Ovary (tissue), 9 donors: Measurements from ENCODE around the gene ZMYND8. TPM values are rescaled to one million over a fixed set of nuclear protein-coding genes. Genes with fewer than 3 reads are reported as not detected.

Experiments
- DNase-seq, 5 donors: peaks; one replicate each; pipeline ENCODE4 v3.0.0-alpha.2; 2019 to 2020
- H3K27ac ChIP-seq, 2 donors: fragments of 200-600 bp; one replicate each; pipeline versions ENCODE4 v1.5.1 to v1.8.0; 2019 to 2022
- H3K27me3 ChIP-seq: fragments of 200-600 bp; one replicate; pipeline ENCODE4 v1.8.0; 2022
- H3K36me3 ChIP-seq: fragments of 200-600 bp; sonication (generic); one replicate; pipeline ENCODE4 v1.5.1; 2019
- H3K4me1 ChIP-seq: one replicate; pipeline ENCODE4 v1.8.1; 2013; ENCODE audit warnings: mild to moderate bottlenecking, moderate library complexity; ENCODE audit not compliant: insufficient read depth
- H3K4me3 ChIP-seq: fragments of 200-600 bp; sonication (generic); one replicate; pipeline ENCODE4 v1.5.1; 2017
- H3K9me3 ChIP-seq, 2 donors: fragments of 200-600 bp in 1 of 2; sonication (generic) in 1 of 2; one replicate each; pipeline versions ENCODE4 v1.5.1 to v1.8.1; 2013 to 2019; ENCODE audit warnings: mild to moderate bottlenecking in 1 of 2, moderate library complexity in 1 of 2
- EP300 ChIP-seq: sonication (generic); formaldehyde crosslinking; IDR thresholded peaks from one replicate; pipeline ENCODE4 v1.6.1; 2017; ENCODE audit warnings: antibody characterized with exemption
- POLR2A ChIP-seq: fragments of 450-650 bp; IDR thresholded peaks from one replicate; pipeline ENCODE4 v1.6.1; 2017; ENCODE audit warnings: antibody characterized with exemption, mild to moderate bottlenecking, moderate library complexity
- WGBS, 3 donors: extraction: QIAGEN DNeasy Blood & Tissue Kit in 1 of 3; methylation state at CpG; one replicate each; pipeline versions ENCODE4 v1.1.5 to v1.1.7; 2013 to 2017; 5-methylcytosine and 5-hydroxymethylcytosine counted together
- intact Hi-C, 4 donors: fragments of 100-400 bp; cut with DNase I; formaldehyde crosslinking; loops; one replicate each; pipeline versions ENCODE4 v1.11.0 to v1.15.1; 2022 to 2023
- polyA plus RNA-seq, 2 donors: library from polyadenylated mRNA; stranded (reverse); fragments of 200-250 nt in 1 of 2; fragments of 350-450 nt in 1 of 2; fragmentation: Illumina TruSeq in 1 of 2; extraction: RNeasy Lipid Tissue Mini Kit (QIAGEN cat#74804) in 1 of 2; gene quantifications; one replicate each; pipeline ENCODE4 v1.2.3, GENCODE V29; 2013 to 2014
- total RNA-seq, 7 donors: library from RNA; depleted of rRNA in 2 of 7; stranded (reverse); fragments of >200 nt in 2 of 7; fragmentation: NEBNext Ultra II Directional in 3 of 7; extraction: Animal tissue kit (Norgen Biotek cat#: 25700) in 3 of 7; gene quantifications; one replicate each; pipeline versions ENCODE4 v1.1.0 to v1.2.4, GENCODE V29; 2016 to 2023
- TF ChIP-seq, protein P1 (sequence below), 3 donors: fragments of 450-650 bp in 2 of 3; fragments of 200-600 bp in 1 of 3; IDR thresholded peaks; one replicate each; pipeline versions ENCODE4 v1.5.1 to v1.8.0; 2016 to 2022; ENCODE audit warnings: antibody characterized with exemption in 3 of 3, mild to moderate bottlenecking in 1 of 3
- donor health status: DM: no; HTN: no; CAD: no; lungs with moderate emphysema.
- donor health status: DM: no; HTN: no; CAD: no.
- donor health status: Bipolar disorder and iron deficiency.
- donor health status: DM: yes; HTN: yes; CAD: no.
- donor health status: DM: no; HTN: no; CAD: no.
- donor health status: DM: yes; HTN: yes; CAD: no.

The ZMYND8 gene
- total and polyA plus RNA-seq, 9 donors: 8.3 to 40.7 (median 30.5) TPM

DNA sequence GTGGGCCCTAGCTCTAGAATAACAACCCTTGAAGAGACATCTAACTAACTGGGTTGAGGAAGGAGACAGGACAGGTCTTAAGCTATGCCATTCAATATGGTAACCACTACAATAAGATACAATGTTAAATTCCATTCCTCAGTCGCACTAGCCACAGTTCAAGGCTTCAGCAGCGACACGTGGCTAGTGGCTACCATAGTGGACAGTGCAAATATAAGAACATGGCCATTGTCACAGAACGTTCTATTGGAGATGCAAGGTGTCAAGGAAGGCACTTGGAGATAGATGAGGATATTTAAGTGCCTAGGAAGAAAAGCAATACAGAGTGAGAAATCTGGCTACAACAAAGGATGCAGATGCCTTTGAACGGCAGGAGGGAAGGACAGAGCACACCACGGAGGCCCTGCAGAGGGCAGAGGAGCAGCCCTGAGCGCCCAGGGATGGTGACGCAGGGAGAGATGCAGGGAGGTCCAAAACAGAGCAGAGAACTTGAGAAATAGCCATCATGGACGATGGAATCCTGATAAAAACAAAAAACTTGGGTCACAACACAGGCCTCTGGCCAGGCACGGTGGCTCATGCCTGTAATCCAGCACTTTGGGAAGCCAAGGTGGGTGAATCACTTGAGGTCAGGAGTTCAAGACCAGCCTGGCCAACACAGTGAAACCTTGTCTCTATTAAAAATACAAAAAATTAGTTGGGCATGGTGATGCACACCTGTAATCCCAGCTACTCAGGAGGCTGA is 140.7 kb downstream of the ZMYND8 start:
- WGBS, 3 donors: 87 to 90% (median 90%) methylated on average over 10 of the region's 10 CpGs
- Histone ChIP-seq H3K9me3 (no peaks in the 10 kb centered on the region), H3K4me3 (no peak overlapping the region), H3K27ac (no peak overlapping the region), H3K36me3 (no peaks in the 10 kb centered on the region), H3K4me1 (no peaks in the 10 kb centered on the region), H3K27me3 (no peaks in the 10 kb centered on the region)
- TF ChIP-seq, protein P1, sequence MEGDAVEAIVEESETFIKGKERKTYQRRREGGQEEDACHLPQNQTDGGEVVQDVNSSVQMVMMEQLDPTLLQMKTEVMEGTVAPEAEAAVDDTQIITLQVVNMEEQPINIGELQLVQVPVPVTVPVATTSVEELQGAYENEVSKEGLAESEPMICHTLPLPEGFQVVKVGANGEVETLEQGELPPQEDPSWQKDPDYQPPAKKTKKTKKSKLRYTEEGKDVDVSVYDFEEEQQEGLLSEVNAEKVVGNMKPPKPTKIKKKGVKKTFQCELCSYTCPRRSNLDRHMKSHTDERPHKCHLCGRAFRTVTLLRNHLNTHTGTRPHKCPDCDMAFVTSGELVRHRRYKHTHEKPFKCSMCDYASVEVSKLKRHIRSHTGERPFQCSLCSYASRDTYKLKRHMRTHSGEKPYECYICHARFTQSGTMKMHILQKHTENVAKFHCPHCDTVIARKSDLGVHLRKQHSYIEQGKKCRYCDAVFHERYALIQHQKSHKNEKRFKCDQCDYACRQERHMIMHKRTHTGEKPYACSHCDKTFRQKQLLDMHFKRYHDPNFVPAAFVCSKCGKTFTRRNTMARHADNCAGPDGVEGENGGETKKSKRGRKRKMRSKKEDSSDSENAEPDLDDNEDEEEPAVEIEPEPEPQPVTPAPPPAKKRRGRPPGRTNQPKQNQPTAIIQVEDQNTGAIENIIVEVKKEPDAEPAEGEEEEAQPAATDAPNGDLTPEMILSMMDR (IDR thresholded peaks at IDR 0.05): no peak
- TF ChIP-seq POLR2A: no peak
- TF ChIP-seq EP300: no peak
- DNase-seq: no peak
- intact Hi-C loops: no loop called here

DNA sequence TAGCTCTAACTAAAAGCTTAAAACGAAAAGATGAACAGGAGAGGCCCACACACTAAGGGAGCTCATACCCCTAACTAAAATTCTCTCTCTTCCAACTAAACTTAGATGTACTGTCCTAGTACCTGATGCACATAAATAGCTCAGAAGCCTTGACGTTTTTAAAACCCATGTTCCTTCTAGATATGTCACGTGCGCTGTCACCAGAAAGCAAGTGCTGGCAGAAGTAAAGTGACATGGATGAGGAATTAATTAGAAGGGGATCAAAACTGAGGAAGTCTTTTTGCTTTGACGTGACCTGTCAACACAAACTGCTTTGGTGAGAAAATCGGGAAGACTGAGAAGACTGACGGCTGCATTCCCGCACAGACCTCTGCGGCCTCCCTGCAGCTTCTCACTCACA is 142.5 kb downstream of the ZMYND8 start:
- H3K36me3 ChIP-seq: no peaks in the 10 kb centered on the region
- 94 to 96% (median 95%) methylated on average over 9 of the region's 9 CpGs for WGBS, 3 donors
- TF ChIP-seq, protein P1 (IDR thresholded peaks at IDR 0.05): no peak
- TF ChIP-seq POLR2A: no peak
- no peak for TF ChIP-seq EP300
- H3K9me3 ChIP-seq: no peaks in the 10 kb centered on the region
- H3K27ac ChIP-seq: no peak overlapping the region
- no peaks in the 10 kb centered on the region for H3K4me1 ChIP-seq
- intact Hi-C loops: no loop called here
- no peaks in the 10 kb centered on the region for H3K27me3 ChIP-seq
- DNase-seq: no peak
- no peak overlapping the region for H3K4me3 ChIP-seq

DNA sequence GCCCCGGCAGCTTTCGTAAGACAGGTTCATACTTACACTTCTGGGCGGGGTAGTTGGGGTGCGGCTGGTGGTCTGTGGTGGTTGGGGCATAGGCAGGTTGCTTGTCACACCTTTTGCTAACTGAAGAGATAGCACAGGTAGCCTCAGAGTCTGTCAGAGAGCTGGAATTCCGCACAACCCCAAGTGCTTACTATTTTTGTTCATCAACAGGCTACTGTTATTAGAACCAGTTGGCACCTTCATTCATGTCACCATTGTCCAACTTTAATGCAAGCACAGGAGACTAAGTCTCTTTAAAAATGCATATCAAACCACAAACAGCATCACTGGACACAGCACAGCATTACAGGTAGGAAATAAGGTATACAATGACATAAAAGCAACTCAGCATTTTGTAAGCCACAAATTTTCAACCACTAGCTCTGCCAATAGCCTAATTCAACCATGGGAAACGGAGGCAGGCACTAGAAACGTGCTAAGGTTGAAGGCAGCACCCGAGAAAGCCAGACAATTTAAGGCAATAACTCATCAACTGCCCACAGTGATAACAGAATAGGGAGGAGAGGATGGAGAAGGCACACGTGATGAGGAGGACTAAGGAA is 143.8 kb downstream of the ZMYND8 start:
- no peaks in the 10 kb centered on the region for H3K36me3 ChIP-seq
- intact Hi-C loops: no loop called here
- 86 to 92% (median 87%) methylated on average over 9 of the region's 9 CpGs for WGBS, 3 donors
- no peaks in the 10 kb centered on the region for H3K27me3 ChIP-seq
- no peak overlapping the region for H3K4me3 ChIP-seq
- no peaks in the 10 kb centered on the region for H3K9me3 ChIP-seq
- H3K27ac ChIP-seq: no peak overlapping the region
- DNase-seq: no peak
- no peak for TF ChIP-seq POLR2A
- TF ChIP-seq, protein P1 (IDR thresholded peaks at IDR 0.05): no peak
- H3K4me1 ChIP-seq: no peaks in the 10 kb centered on the region

DNA sequence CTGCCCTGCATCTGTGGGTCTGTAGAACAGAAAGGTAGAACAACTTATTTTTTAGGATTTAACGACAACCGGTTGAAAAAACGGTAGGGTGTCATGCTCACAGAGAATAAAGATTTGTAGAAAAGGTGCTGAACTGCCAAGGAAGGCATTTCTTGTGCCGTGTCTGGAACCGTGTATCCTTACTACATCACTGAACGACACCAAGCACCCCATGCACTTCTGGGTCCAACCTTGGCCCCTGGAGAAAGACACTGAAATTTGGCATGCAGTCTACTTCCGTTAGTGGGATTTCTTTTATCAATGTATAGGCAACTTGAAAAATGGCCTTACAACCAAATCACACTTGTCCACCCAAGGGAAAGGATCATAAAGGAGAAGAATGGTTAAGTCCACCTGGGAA is 145.5 kb downstream of the ZMYND8 start:
- H3K4me3 ChIP-seq: no peak overlapping the region
- intact Hi-C loops: no loop called here
- no peaks in the 10 kb centered on the region for H3K36me3 ChIP-seq
- WGBS, 3 donors: 91 to 95% (median 92%) methylated on average over 7 of the region's 7 CpGs
- H3K27ac ChIP-seq: no peak overlapping the region
- no peak for TF ChIP-seq EP300
- TF ChIP-seq, protein P1 (IDR thresholded peaks at IDR 0.05): no peak
- no peak for TF ChIP-seq POLR2A
- H3K27me3 ChIP-seq: no peaks in the 10 kb centered on the region
- DNase-seq: no peak
- H3K9me3 ChIP-seq: no peaks in the 10 kb centered on the region
- H3K4me1 ChIP-seq: no peaks in the 10 kb centered on the region
